SKM-1 treated with dmso at 0.1 percent for 144 hours (cell line): Measurements from ENCODE around the gene C1R.
"Not testable (repeated sequence)": the region's sequence is repeated elsewhere in the genome, so short reads cannot be mapped to it uniquely, and the experiment has no call there.

Experiments used
- DNase-seq: peaks from one replicate; lab custom pipeline; 2025; ENCODE audit not compliant: unreplicated experiment; lab: John Stamatoyannopoulos, UW

Gene C1R

DNA sequence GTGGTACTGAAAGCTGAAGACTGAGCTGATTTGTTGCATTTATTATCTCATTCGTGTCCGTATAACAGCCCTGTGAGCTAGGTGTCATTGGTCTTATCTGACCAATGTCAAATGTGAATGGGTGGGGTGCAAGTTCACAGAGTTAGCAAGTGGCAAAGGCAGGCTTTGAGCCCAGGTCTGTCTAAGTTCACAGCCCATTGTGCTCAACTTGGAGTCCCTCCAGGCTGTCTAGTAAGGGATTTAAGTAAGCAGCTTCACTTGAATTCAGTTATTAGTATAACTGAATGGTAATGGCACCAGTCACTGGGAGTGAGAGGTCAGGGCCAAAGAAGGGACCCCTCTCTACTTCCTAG, 23.3 kb downstream of the C1R start:
- DNase-seq = no peak

DNA sequence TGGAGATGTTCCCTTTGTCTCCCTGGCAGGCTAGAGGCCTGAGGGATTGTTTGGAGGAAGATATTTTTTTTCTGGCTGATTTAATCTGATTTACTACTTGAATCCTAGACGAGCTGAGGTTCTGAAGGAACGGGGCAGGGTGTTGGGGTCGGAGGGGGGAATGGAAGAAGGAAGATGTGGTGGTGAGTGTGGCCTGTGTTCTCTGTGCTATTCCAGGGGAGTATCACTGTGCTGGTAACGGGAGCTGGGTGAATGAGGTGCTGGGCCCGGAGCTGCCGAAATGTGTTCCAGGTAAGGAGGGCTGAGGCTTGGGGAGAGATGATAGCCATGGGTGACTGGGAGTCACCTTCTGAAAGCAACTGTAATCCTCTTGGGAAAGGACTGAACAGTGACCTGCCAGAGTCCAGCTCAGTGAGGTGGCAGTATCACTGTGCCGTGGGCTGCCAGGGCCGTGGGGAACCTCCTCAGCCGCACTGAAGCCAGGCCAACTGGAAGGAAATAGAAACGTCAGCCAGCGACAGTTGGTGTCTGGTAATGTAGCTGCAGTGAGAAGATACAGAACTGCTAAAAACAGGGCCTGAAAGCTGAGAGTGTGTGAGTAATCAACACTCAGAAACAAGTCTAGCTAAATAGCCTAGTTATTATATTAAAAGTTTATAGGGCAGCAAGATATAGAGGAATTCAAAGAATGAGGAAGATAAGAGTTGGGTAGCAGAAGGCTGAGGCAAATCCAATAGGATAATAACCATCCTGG, 23.8 kb downstream of the C1R start:
- DNase-seq = no peak

DNA sequence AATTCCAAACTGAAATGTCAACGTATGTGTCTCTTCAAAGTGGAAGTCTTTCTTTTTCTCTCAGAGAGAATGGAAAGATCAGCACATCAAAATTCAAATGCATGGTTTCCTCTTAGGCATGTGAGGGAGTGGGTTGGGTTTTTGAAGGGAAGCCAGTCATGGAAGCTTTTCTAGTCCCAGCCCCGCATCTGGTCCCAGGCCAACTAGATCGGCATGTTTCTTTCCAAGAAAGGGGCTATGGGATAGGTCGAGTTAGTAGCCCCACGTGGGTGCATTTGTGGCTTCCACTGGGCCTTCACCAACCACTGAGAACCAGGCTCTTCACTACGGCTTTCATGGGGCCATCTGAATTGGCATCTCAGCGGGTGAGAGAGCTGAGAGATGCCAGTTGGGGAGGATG, 25.1 kb downstream of the C1R start:
- DNase-seq = no peak

DNA sequence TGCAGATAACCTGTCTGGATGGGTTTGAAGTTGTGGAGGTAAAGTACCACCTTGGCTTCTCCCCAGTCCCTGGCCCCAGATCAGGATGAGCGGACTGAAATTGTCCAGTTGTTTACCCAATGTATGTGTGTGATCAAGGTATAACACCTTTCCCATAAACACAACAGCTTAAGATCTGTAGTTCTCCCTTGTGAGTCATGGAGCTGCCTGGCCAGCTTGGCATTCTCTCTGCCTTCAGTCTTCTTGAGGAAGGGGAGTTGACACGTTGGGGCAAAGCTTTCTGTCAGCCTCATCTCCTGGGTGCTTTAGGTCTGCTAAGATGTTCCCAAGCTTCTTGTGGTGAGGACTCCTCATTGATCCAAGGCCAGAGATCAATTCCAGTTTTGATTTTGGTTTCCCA, 25.6 kb downstream of the C1R start:
- no peak for DNase-seq

DNA sequence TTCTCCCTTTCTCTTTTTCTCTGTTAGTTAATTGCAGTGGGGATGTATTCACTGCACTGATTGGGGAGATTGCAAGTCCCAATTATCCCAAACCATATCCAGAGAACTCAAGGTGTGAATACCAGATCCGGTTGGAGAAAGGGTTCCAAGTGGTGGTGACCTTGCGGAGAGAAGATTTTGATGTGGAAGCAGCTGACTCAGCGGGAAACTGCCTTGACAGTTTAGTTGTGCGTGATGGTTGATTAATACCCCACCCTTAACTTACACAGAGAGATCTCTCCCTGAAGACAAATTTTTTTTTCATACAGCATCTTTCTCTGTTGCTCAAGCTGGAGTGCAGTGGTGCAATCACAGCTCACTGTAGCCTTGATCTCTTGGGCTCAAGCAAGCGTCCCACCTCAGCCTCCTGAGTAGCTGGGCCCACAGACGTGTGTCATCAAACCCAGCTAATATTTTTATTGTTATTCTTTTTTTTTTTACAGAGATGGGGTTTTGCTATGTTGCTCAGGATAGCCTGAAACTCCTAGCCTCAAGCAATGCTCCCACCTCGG, 27.1 kb downstream of the C1R start:
- DNase-seq = no peak

DNA sequence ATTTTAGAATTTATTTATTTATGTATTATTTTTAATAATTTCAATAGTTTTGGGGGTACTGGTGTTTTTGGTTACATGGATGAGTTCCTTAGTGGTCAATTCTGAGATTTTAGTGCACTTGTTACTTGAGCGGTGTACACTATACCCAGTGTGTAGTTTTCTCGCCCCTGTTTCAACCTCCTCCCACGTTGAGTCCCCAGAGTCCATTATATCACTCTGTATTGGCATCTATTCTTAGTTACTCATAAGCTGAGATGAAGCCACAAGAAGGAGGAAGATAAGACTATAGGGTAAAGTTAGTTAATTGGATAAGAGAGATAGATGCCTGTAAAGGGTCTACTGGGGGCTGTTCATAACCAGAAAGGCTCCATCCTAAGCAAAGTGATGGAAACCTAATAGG, 27.7 kb downstream of the C1R start:
- no peak for DNase-seq

DNA sequence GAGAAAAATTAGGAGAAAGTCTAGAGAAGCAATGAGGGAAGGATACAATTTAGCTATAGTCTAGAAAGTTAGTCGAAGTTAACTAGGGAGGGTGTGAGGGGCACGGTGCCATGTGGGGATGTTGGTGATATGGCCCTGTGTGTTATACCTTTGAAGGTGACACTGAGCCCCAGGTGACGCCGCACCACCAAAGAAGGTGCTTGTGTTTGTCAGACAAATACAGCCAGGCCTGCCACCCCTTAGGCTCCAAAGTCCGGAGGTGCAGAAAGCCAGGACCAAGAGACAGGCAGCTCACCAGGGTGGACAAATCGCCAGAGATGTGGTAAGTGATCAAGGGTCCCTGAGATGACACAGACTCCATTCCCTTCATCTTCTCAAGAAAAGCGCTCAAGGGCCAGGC, 30.6 kb downstream of the C1R start:
- no peak for DNase-seq

DNA sequence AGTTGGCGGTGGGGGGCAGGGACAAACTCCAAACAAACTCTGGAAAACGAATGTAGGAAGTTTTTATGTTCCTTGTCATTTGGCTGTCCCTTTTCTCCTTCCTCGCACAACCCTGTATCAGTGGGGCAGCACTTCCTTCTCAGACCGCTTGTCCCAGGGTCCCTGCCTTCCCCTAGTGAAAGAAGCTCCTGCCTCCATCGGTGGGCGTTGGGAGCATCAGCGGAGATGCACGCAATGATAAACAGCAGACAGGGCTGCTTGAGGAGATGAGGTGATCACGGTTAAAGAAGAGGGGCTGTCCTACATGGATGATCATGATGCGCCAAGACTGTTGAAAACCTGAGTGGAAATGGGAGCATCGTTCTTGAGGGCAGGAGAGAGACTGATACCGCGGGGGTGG, 31.1 kb downstream of the C1R start:
- no peak for DNase-seq

DNA sequence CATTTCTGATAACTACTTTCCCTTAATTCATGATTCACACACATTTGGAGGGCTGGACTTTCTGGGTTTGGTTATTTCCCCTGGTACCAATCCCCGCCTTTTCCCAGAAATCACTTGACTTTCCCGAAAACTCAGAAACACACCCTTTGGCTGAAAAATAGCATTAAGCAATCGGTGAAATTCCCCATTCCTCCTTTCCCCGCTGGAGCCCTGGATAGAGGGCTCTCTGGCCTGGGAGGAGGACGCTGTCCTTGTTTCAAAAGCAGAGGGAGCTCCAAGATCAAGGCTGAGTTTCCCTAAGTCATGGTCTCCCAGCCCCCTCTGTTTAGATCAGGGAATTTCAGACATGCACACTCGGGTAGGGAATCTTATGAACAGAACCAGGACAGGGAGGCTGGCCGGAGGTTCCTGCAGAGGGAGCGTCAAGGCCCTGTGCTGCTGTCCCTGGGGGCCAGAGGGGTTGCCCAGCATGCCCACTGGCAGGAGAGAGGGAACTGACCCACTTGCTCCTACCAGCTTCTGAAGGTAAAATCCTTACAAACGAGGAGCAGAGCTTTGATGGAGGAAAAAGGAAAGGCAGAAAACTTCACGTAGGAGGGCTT, 31.8 kb downstream of the C1R start, which contains the start of gene C1S:
Gene C1S (plus strand): TSS at position 366 of the 602 bp plus-strand sequence. CDS start 1,195 bp downstream, outside the sequence.
- no peak for DNase-seq

DNA sequence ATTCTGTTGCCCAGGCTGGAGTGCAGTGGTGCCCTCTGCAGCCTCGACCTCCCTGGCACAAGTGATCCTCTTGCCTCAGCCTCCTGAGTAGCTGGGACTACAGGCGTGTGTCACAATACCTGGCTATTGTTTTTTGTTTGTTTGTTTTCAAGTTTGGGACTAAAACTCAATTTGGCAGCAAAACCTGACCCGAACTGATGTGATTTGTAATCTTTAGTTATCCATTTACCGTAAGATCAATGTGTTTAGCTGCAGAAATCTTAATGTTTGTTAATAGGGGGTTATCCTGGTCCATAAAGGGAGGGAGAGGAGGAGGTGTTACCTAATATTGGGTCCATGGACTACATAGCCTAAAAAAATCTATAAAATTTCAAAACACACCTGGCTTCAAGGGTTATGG, 32.5 kb downstream of the C1R start:
- DNase-seq = no peak

DNA sequence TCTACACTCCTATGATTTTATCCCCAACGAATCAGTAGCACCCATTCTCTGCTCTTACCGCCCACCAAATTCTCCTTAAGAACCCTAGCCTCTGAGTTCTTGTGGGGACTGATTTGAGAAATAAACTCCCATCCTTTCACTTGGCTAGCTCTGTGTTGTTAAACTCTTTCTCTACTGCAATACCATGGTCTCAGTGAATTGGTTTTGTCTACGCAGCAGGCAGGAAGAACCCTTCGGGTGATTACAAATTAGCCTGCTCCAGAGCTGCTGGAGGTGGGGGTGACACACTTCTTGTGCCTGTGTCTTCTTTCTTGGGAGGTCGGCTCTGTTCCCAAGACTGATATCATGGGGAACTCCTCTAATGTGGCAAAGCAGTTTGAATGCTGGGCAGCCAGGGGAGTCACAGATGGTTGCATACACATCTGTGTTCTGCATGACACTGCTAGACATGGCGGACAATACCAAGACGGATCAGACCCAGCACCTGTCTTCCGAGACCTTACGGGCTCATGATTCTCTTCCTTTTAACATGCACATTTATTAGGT, 33.3 kb downstream of the C1R start:
- DNase-seq = no peak

DNA sequence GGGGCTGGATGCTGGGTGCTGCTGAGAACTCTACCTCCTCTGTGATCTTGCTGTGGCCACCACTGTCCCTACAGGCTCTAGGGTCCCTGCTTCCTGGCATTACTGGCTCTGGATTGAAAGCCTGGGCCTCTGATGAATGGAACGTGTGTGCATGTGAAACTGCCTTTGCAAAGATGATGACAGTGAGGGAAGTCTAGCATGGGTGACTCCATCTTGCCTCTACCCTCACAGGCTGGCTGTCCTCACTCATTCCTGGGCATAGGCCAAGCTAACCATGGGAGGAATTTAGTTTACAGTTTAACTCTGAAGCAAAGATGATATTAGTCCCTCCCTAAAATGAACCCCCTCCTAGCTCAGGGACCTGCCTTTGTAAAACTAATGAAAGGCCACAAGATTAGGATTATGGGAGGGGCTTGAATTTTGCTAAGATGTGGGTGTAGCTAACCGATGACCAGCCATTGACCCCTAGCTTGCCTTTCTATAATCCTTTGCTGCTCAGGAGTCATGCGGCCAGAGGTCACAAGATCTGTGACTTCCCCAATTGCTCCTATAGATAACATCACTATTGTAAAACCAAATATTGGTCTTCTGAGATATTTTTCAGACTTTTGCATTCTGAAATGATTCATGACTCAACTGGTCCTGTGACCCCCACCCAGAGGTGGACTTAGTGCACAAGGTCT, 33.9 kb downstream of the C1R start:
- DNase-seq = no peak

DNA sequence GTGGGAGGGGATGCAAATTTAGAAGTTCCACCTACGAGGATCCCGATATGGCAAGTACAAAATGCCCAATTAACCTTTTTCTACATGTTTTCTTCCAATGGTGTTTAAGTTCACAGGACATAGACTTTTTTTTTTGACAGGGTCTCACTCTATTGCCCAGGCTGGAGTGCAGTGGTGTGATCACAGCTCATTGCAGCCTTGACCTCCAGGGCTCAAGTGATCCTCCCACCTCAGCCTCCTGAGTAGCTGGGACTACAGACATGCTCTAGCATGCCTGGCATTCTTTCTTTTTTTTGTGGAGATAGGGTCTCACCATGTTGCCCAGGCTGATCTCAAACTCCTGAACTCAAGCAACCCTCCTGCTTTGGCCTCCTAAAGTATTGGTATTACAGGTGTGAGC, 36.5 kb downstream of the C1R start:
- DNase-seq = not testable (repeated sequence)

DNA sequence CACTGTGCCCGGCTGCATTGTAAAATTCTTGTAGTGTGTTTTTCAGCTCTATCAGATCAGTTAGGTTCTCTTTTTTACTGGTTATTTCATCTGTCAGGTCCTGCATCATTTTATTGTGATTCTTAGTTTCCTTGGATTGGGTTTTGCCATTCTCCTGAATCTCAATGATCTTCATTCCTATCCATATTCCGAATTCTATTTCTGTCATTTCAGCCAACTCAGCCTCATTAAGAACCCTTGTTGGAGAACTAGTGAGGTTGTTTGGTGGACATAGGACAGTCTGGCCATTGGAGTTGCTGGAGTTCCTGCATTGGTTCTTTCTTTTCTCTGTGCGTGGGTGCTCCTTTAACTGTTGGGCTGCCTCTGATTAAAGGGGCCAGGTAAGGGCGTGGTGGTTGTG, 37.3 kb downstream of the C1R start:
- DNase-seq = no peak

DNA sequence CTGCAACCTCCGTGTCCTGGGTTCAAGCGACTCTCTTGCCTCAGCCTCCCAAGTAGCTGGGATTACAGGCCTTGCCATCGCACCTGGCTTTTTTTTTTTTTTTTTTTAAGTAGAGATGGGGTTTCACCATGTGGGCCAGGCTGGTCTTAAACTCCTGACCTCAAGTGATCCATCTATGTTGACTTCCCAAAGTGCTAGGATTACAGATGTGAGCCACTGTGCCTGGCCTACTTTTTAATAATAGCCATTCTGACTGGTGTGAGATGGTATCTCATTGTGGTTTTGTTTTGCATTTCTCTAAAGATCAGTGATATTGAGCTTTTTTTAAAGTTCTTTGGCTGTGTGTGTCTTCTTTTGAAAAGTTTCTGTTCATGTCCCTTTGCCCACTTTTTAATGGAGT, 42.3 kb downstream of the C1R start:
- DNase-seq = not testable (repeated sequence)

DNA sequence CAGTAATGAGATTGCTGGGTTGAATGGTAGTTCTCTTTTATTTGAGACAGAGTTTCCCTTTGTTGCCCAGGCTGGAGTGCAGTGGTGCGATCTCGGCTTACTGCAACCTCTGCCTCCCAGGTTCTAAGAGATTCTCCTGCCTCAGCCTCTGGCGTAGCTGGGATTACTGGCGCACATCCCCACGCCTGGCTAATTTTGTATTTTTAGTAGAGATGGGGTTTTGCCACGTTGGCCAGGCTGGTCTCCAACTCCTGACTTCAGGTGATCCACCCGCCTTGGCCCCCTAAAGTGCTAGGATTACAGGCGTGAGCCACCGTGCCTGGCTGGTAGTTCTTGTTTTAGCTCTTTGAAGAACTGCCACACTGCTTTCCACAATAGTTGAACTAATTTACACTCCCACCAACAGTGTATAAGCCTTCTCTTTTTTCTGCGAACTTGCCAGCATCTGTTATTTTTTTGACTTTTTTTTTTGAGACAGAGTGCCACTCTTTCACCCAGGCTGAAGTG, 42.7 kb downstream of the C1R start:
- DNase-seq = not testable (repeated sequence)

DNA sequence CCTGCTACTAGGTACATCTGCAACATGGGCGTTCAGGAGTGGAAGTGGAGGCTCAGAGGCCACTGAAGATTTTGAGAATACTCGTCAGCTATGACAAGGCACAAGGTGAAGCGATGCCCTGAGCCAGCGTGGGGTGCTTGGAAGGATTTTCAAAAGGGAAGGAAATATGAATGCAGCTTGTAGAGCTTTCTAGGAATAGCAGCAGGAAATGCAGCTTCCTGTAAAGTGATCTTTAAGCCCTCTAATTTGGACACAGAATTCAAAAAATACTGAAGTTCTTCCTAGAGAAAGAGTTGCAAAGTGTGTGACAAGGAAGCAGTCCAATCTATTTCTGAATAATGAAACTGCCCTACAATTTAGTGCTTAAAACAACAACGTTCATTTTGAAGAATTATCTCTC, 44.9 kb downstream of the C1R start:
- DNase-seq = no peak

DNA sequence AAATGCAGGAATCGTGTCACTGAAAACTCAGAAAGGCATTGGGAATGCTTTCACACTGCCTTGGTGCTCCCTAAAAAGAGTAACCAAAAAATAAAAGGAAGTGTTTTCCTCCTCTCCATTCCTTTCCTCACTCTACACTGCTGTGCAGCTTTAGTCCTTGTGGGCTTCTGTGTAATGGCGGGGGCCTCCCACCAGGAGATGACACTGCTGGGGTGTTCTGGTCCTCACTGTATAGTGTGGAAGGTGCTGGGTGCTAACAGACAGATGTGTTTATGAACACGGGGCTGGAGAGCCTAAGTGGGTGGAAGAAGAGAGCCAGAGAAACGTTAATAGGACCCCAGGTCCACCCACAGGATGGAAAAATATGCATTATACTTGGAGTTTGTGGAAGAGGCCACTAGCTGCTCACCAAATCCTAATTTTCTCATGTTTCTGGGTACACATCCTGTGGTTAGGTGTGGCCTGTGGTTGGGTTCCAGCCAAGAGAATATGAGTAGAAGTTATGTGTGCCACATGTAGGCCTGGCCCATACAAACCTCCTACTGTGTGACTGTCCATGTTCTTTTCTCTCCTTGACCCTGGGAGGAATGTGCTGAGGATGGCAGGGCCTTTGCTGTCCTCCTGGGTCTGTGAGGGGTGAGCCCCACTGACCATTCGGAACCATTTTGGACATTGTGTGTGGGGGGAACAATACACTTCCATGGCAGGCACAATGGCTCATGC, 45.7 kb downstream of the C1R start:
- DNase-seq = no peak

DNA sequence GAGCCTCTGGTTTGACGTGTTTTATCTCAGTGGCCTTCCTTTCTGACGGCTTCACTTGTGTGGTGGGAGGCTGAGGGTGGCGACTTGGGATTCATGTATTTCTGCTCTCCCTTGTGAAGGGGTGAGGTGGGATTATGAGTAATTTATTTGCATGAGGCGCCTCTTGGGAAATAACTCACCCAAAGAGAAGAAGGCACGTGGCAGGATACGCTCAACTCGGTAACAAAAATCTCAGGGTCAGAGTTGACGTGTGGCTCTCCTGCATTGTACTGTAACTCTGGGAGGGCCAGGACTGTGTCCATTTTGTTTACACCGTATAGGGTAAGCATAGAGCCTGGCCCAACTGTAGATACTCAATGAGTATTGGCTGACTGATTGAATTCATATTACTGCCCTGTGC, 46.3 kb downstream of the C1R start:
- DNase-seq = no peak

DNA sequence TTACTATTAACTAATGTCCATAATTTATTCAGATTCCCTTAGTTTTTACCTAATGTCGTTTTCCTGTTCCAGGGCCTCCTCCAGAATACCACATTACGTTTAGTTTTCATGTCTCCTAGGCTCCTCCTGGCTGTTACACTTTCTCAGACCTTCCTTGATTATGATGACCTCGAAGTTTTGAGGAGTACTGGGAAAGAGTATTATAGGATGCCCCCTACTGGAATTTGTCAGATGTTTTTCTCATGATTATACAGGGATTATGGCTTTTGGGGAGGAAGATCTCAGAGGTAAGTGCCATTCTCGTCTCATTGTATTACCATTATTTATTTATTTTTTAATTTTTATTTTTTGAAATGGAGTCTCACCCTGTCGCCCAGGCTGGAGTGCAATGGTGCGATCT, 49.4 kb downstream of the C1R start:
- peak; percentile 17 for DNase-seq

DNA sequence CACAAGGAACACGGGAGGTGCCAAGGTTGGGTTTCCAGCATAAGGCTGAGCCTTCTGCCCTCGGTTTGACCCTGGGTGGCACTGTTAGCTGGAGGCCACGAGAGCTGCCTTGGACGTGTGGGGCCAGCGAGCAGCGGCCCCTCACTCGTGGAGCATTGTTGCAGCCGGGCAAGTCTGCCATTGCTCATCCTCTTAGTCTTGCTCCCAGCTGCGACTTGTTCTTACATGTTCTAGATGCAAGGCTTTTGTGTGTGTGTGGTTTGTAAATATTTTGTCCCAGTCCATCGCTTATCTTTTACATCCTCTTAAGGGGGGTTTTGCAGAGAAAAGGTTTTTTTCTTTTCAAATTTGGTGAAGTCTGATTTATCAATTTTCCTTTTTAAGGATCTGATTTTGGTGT, 52.8 kb downstream of the C1R start:
- no peak for DNase-seq
